ENCODE results near the gene DBT. TPM values are rescaled to one million over a fixed set of nuclear protein-coding genes. Genes with fewer than 3 reads are reported as not detected.
"Not testable (repeated sequence)": the region's sequence is repeated elsewhere in the genome, so short reads cannot be mapped to it uniquely, and the experiment has no call there.

The DBT gene
- 12.9 and 15.1 TPM in 2 replicates for total RNA-seq
- total RNA-seq (2013) = 8.8 TPM
- 2.6 and 4.3 TPM in 2 replicates for polyA plus RNA-seq
- polyA minus RNA-seq = 1.7 and 3.7 TPM in 2 replicates

- Histone ChIP-seq H3K9ac (ENCODE audit: low read length) (peak within 1 kb of the TSS; percentile 75), H3K4me3 (ENCODE audit: control extremely low read depth in 1 of 5, extremely low read depth in 1 of 5, insufficient read depth in 1 of 5, low read depth in 2 of 5, low read length in 4 of 5) (peak within 1 kb of the TSS; percentile 61 to 99 (median 90)), H3K36me3 (replicated peaks in 1 of 2; ENCODE audit: control extremely low read depth in 1 of 2, control insufficient read depth in 1 of 2, extremely low read depth in 1 of 2, insufficient read depth in 2 of 2, low read length in 1 of 2) (no peaks in the 10 kb centered on the region), H3K4me1 (ENCODE audit: control insufficient read depth in 2 of 2, insufficient read depth in 2 of 2, low read length in 2 of 2) (peaks cover 12 to 15% of the 10 kb centered on the region in 2 donors), H3K4me2 (replicated peaks; ENCODE audit: low read depth, low read length, poor library complexity, severe bottlenecking) (peak within 1 kb of the TSS; percentile 69), H4K20me1 (ENCODE audit: control insufficient read depth, insufficient read depth, low read length, poor library complexity, severe bottlenecking) (no peaks in the 10 kb centered on the region), H3K27me3 (replicated peaks in 1 of 4; ENCODE audit: control extremely low read depth in 1 of 4, control insufficient read depth in 3 of 4, insufficient read depth in 4 of 4, low read length in 3 of 4) (no peaks in the 10 kb centered on the region), H3K9me3 (ENCODE audit: control extremely low read depth in 1 of 3, control insufficient read depth in 2 of 3, insufficient read depth in 1 of 3, low read length in 2 of 3) (no peaks in the 10 kb centered on the region), H3K79me2 (ENCODE audit: control insufficient read depth, insufficient read depth, low read length) (peaks cover 18% of the 10 kb centered on the region), H2AFZ (ENCODE audit: insufficient read depth, low read depth, low read length, poor library complexity, severe bottlenecking) (peak within 1 kb of the TSS; percentile 77), H3K27ac (ENCODE audit: low read length in 2 of 2) (peak within 1 kb of the TSS; percentile 68 to 69)
- DNase-seq (peak; percentile 90), ATAC-seq (ENCODE audit: low read depth) (peak; percentile 100)
- TF ChIP-seq EZH2 (IDR thresholded peaks at IDR 0.05; ENCODE audit: borderline replicate concordance, insufficient read depth, low read depth, low read length, poor library complexity, severe bottlenecking) = no peak
- no peak for TF ChIP-seq CTCF (IDR thresholded peaks at IDR 0.05)
- no peaks in the 10 kb centered on the region for H3K27me3 Mint-ChIP-seq
- POLR2A ChIA-PET = interaction anchor here (1.0 to 2.5 kb wide), 4 partner anchors 16 to 212 kb away, joined by 4 to 12 read pairs (median 7); partner anchors contain the start of genes CDC14A, RTCA, SASS6 and TRMT13
- no peak within 1 kb of the TSS for H3K27ac Mint-ChIP-seq
- peaks cover 13% of the 10 kb centered on the region for H3K4me1 Mint-ChIP-seq
- no peak within 1 kb of the TSS for H3K4me3 Mint-ChIP-seq
- CTCF ChIA-PET = interaction anchor here (0.8 to 1.4 kb wide), 4 partner anchors 16 to 210 kb away, joined by 3 to 5 read pairs (median 4); no protein-coding TSS in a partner anchor
- intact Hi-C loops (cut with micrococcal nuclease) = loop anchor here (1.0 to 10.0 kb wide), 5 partner anchors 17 to 395 kb away; partner anchors contain the start of genes AGL, RTCA and TRMT13
- no peaks in the 10 kb centered on the region for H3K9me3 Mint-ChIP-seq (ENCODE audit: insufficient read depth)
- under 1% methylated on average over 24 of the region's 31 CpGs for WGBS (ENCODE audit: insufficient coverage)
These were observed at the start of gene DBT for GRCh38 chr1:100249537-100250257. TSS of gene DBT (minus strand) at chr1:100249834. CDS start at chr1:100249820, 14 bp downstream.

- H3K4me2 ChIP-seq (replicated peaks; ENCODE audit: low read depth, low read length, poor library complexity, severe bottlenecking) = no peak overlapping the region
- TF ChIP-seq CTCF (IDR thresholded peaks at IDR 0.05) = no peak
- TF ChIP-seq EZH2 (IDR thresholded peaks at IDR 0.05; ENCODE audit: borderline replicate concordance, insufficient read depth, low read depth, low read length, poor library complexity, severe bottlenecking) = no peak
- no peak overlapping the region for H3K27ac Mint-ChIP-seq
- no peak overlapping the region for H3K4me3 Mint-ChIP-seq
- no peaks in the 10 kb centered on the region for H3K4me1 Mint-ChIP-seq
- ATAC-seq (ENCODE audit: low read depth) = no peak
- H3K9ac ChIP-seq (ENCODE audit: low read length) = no peak overlapping the region
- WGBS (ENCODE audit: insufficient coverage) = 94% methylated on average over 2 of the region's 4 CpGs
- POLR2A ChIA-PET = no interaction called here
- CTCF ChIA-PET = no interaction called here
- DNase-seq = no peak
- no peak overlapping the region for H3K4me3 ChIP-seq (ENCODE audit: control extremely low read depth in 1 of 5, extremely low read depth in 1 of 5, insufficient read depth in 1 of 5, low read depth in 2 of 5, low read length in 4 of 5)
- no peaks in the 10 kb centered on the region for H3K4me1 ChIP-seq (ENCODE audit: control insufficient read depth in 2 of 2, insufficient read depth in 2 of 2, low read length in 2 of 2)
- peaks cover 0 to 3% (median 0%) of the 10 kb centered on the region in 3 donors for H3K9me3 ChIP-seq (ENCODE audit: control extremely low read depth in 1 of 3, control insufficient read depth in 2 of 3, insufficient read depth in 1 of 3, low read length in 2 of 3)
- no peaks in the 10 kb centered on the region for H3K27me3 Mint-ChIP-seq
- intact Hi-C loops (cut with micrococcal nuclease) = no loop called here
- H3K27ac ChIP-seq (ENCODE audit: low read length in 2 of 2) = no peak overlapping the region
- no peak overlapping the region for H2AFZ ChIP-seq (ENCODE audit: insufficient read depth, low read depth, low read length, poor library complexity, severe bottlenecking)
- no peaks in the 10 kb centered on the region for H3K27me3 ChIP-seq (replicated peaks in 1 of 4; ENCODE audit: control extremely low read depth in 1 of 4, control insufficient read depth in 3 of 4, insufficient read depth in 4 of 4, low read length in 3 of 4)
- no peaks in the 10 kb centered on the region for H3K36me3 ChIP-seq (replicated peaks in 1 of 2; ENCODE audit: control extremely low read depth in 1 of 2, control insufficient read depth in 1 of 2, extremely low read depth in 1 of 2, insufficient read depth in 2 of 2, low read length in 1 of 2)
- no peaks in the 10 kb centered on the region for H4K20me1 ChIP-seq (ENCODE audit: control insufficient read depth, insufficient read depth, low read length, poor library complexity, severe bottlenecking)
- H3K79me2 ChIP-seq (ENCODE audit: control insufficient read depth, insufficient read depth, low read length) = no peaks in the 10 kb centered on the region
- H3K9me3 Mint-ChIP-seq (ENCODE audit: insufficient read depth) = peaks cover 4% of the 10 kb centered on the region
These were observed 48.9 kb upstream of the DBT start for GRCh38 chr1:100298512-100298911.

GRCh38 chr1:100296997-100297396 is 47.4 kb upstream of the DBT start:
- H3K9me3 ChIP-seq (ENCODE audit: control extremely low read depth in 1 of 3, control insufficient read depth in 2 of 3, insufficient read depth in 1 of 3, low read length in 2 of 3); H3K36me3 ChIP-seq (replicated peaks in 1 of 2; ENCODE audit: control extremely low read depth in 1 of 2, control insufficient read depth in 1 of 2, extremely low read depth in 1 of 2, insufficient read depth in 2 of 2, low read length in 1 of 2); H3K4me3 Mint-ChIP-seq; H3K4me1 Mint-ChIP-seq; ATAC-seq (ENCODE audit: low read depth); H3K4me1 ChIP-seq (ENCODE audit: control insufficient read depth in 2 of 2, insufficient read depth in 2 of 2, low read length in 2 of 2); intact Hi-C loops (cut with micrococcal nuclease); H3K4me3 ChIP-seq (ENCODE audit: control extremely low read depth in 1 of 5, extremely low read depth in 1 of 5, insufficient read depth in 1 of 5, low read depth in 2 of 5, low read length in 4 of 5); H3K27ac Mint-ChIP-seq; H3K9me3 Mint-ChIP-seq (ENCODE audit: insufficient read depth); H3K27me3 ChIP-seq (replicated peaks in 1 of 4; ENCODE audit: control extremely low read depth in 1 of 4, control insufficient read depth in 3 of 4, insufficient read depth in 4 of 4, low read length in 3 of 4); POLR2A ChIA-PET; H3K27ac ChIP-seq (ENCODE audit: low read length in 2 of 2); H2AFZ ChIP-seq (ENCODE audit: insufficient read depth, low read depth, low read length, poor library complexity, severe bottlenecking); H3K4me2 ChIP-seq (replicated peaks; ENCODE audit: low read depth, low read length, poor library complexity, severe bottlenecking); DNase-seq; H3K79me2 ChIP-seq (ENCODE audit: control insufficient read depth, insufficient read depth, low read length); H3K27me3 Mint-ChIP-seq; H4K20me1 ChIP-seq (ENCODE audit: control insufficient read depth, insufficient read depth, low read length, poor library complexity, severe bottlenecking); H3K9ac ChIP-seq (ENCODE audit: low read length): not testable (repeated sequence)
- CTCF ChIA-PET = interaction anchor here (1.5 kb wide), 1 partner anchor 163 kb away, joined by 5 read pairs; no protein-coding TSS in a partner anchor

All from B cell (primary cell).